Endothelial cell of umbilical vein (primary cell): ENCODE results near the gene ACTR3C. TPM values are rescaled to one million over a fixed set of nuclear protein-coding genes. Genes with fewer than 3 reads are reported as not detected.
"Not testable (repeated sequence)": the region's sequence is repeated elsewhere in the genome, so short reads cannot be mapped to it uniquely, and the experiment has no call there.

Experiments
- BruUV-seq: library from RNA; stranded (reverse); fragments of 400-500 nt; replicated peaks from 2 replicates; lab custom pipeline; 2021; lab: Mats Ljungman, UMichigan
- CTCF ChIA-PET: fragments of 300-600, 350-600 bp; sonication (Branson Sonifier 250); formaldehyde crosslinking; loops from one replicate; lab custom pipeline; 2021; ENCODE audit warnings: antibody characterized with exemption, inconsistent platforms; lab: Charles Lee
- POLR2A ChIA-PET: fragments of 300-600, 350-600 bp; sonication (Branson Sonifier 250); formaldehyde crosslinking; loops from one replicate; lab custom pipeline; 2021; ENCODE audit warnings: antibody characterized with exemption, inconsistent platforms; lab: Charles Lee
- DNase-seq: peaks from one replicate; pipeline ENCODE4 v3.0.0-alpha.2; 2011; ENCODE audit warnings: low read depth, low spot score
- FAIRE-seq: peaks from 2 replicates; lab custom pipeline; 2011; peaks lifted over from hg19 to GRCh38; lab: Jason Lieb, UNC
- H2AFZ ChIP-seq: 2 replicates; pipeline ENCODE4 v1.6.0; 2012; ENCODE audit warnings: low read depth, low read length, control low read depth, inconsistent platforms
- H3K27ac ChIP-seq: 2 replicates; pipeline ENCODE4 v1.5.1; 2011; ENCODE audit warnings: low read depth, mild to moderate bottlenecking, control low read depth, low read length, moderate library complexity; ENCODE audit not compliant: insufficient read depth
- H3K27me3 ChIP-seq, 2 experiments: 2 replicates each; pipeline versions ENCODE4 v1.6.0 to v1.6.1; 2011; ENCODE audit warnings: low read length in 2 of 2, mixed read lengths in 1 of 2; ENCODE audit not compliant: control insufficient read depth in 2 of 2, insufficient read depth in 2 of 2
- H3K36me3 ChIP-seq, 2 experiments: 2 replicates in 1 of 2; 3 replicates in 1 of 2; pipeline ENCODE4 v1.5.1; 2011; ENCODE audit warnings: low read length in 2 of 2, mild to moderate bottlenecking in 1 of 2, moderate library complexity in 1 of 2; ENCODE audit not compliant: control insufficient read depth in 2 of 2, insufficient read depth in 2 of 2; ENCODE audit errors: extremely low read depth in 1 of 2
- H3K4me1 ChIP-seq: 3 replicates; pipeline ENCODE4 v1.5.1; 2011; ENCODE audit warnings: mild to moderate bottlenecking, low read length; ENCODE audit not compliant: control insufficient read depth, insufficient read depth; ENCODE audit errors: extremely low read depth
- H3K4me2 ChIP-seq: 2 replicates; pipeline ENCODE4 v1.6.1; 2011; ENCODE audit warnings: low read length, control low read depth, mixed read lengths; ENCODE audit not compliant: insufficient read depth
- H3K4me3 ChIP-seq, 3 experiments: fragments of 200-600 bp in 1 of 3; sonication (generic), shearing (Covaris generic) in 1 of 3; replicated peaks in 1 of 3; 2 replicates each; pipeline ENCODE4 v1.5.1; 2011 to 2016; ENCODE audit warnings: control low read depth in 3 of 3, low read length in 3 of 3, mild to moderate bottlenecking in 2 of 3, inconsistent platforms in 1 of 3, low read depth in 1 of 3, moderate library complexity in 1 of 3; ENCODE audit not compliant: insufficient read depth in 1 of 3
- H3K79me2 ChIP-seq: 2 replicates; pipeline ENCODE4 v1.6.0; 2012; ENCODE audit warnings: low read length, inconsistent platforms; ENCODE audit not compliant: control insufficient read depth, insufficient read depth
- H3K9ac ChIP-seq: replicated peaks from 2 replicates; pipeline ENCODE3; 2011; ENCODE audit warnings: low read length, control low read depth; ENCODE audit not compliant: insufficient read depth; ENCODE audit errors: extremely low read depth
- H3K9me1 ChIP-seq: replicated peaks from 3 replicates; pipeline ENCODE4 v1.6.0; 2011; ENCODE audit warnings: mild to moderate bottlenecking, low read length; ENCODE audit not compliant: control insufficient read depth, insufficient read depth; ENCODE audit errors: extremely low read depth
- H3K9me3 ChIP-seq: replicated peaks from 2 replicates; pipeline ENCODE4 v1.5.1; 2012; ENCODE audit warnings: low read length, inconsistent platforms; ENCODE audit not compliant: control insufficient read depth, insufficient read depth
- H4K20me1 ChIP-seq: replicated peaks from 2 replicates; pipeline ENCODE3; 2011; ENCODE audit warnings: mild to moderate bottlenecking, low read length; ENCODE audit not compliant: control insufficient read depth, insufficient read depth; ENCODE audit errors: extremely low read depth
- dilution Hi-C: fragments of 300-500 bp; cut with MboI; formaldehyde crosslinking; loops from one replicate; pipeline ENCODE4 v1.15.0; 2019; ENCODE audit warnings: low sequenced_read_pairs; ENCODE audit not compliant: extremely low pct_ligation_motif_present
- intact Hi-C: fragments of 100-400 bp; cut with micrococcal nuclease; formaldehyde crosslinking; loops from one replicate; pipeline ENCODE4 v1.10.0; 2022
- polyA plus RNA-seq, 4 experiments: library from polyadenylated mRNA; depleted of rRNA in 3 of 4; stranded (reverse) in 3 of 4; unstranded in 1 of 4; fragments of >200 nt; gene quantifications; 2 replicates each; pipeline versions ENCODE4 v1.2.1 to v1.2.3, GENCODE V29; 2011 to 2012; ENCODE audit warnings: missing spikeins in 1 of 4
- total RNA-seq: library from RNA; stranded (reverse); gene quantifications from 2 replicates; pipeline ENCODE4 v1.2.3, GENCODE V29; 2021

The ACTR3C gene
- total and polyA plus RNA-seq, 2 donors (not counting 3 experiments of a cell fraction or from before 2014, with no cell fraction given): 0.33 TPM; not detected in 1

GRCh38 chr7:150247745-150248144, 75.6 kb downstream of the ACTR3C start:
- H3K79me2 ChIP-seq, H3K4me1 ChIP-seq, BruUV-seq, H3K36me3 ChIP-seq, H3K9me3 ChIP-seq, dilution Hi-C loops, H3K9me1 ChIP-seq, DNase-seq, POLR2A ChIA-PET, H3K4me2 ChIP-seq, H3K27ac ChIP-seq, FAIRE-seq, H3K4me3 ChIP-seq, H3K9ac ChIP-seq, H2AFZ ChIP-seq, CTCF ChIA-PET, intact Hi-C loops, H3K27me3 ChIP-seq, H4K20me1 ChIP-seq: not testable (repeated sequence)

GRCh38 chr7:150245208-150245607, 78.1 kb downstream of the ACTR3C start:
- POLR2A ChIA-PET, H3K27ac ChIP-seq, H3K4me1 ChIP-seq, H2AFZ ChIP-seq, intact Hi-C loops, H3K9me1 ChIP-seq, CTCF ChIA-PET, H3K4me3 ChIP-seq, DNase-seq, H3K27me3 ChIP-seq, BruUV-seq, H3K9me3 ChIP-seq, H3K4me2 ChIP-seq, H3K79me2 ChIP-seq, H3K36me3 ChIP-seq, FAIRE-seq, H3K9ac ChIP-seq, dilution Hi-C loops, H4K20me1 ChIP-seq: not testable (repeated sequence)

- H3K4me2 ChIP-seq, CTCF ChIA-PET, intact Hi-C loops, H2AFZ ChIP-seq, H3K4me1 ChIP-seq, H3K27me3 ChIP-seq, H4K20me1 ChIP-seq, H3K4me3 ChIP-seq, FAIRE-seq, H3K9ac ChIP-seq, BruUV-seq, DNase-seq, H3K9me1 ChIP-seq, H3K9me3 ChIP-seq, H3K79me2 ChIP-seq, POLR2A ChIA-PET, H3K27ac ChIP-seq, H3K36me3 ChIP-seq, dilution Hi-C loops: not testable (repeated sequence)
Measured at GRCh38 chr7:150242935-150243334, 80.4 kb downstream of the ACTR3C start.

GRCh38 chr7:150225444-150225843, 97.9 kb downstream of the ACTR3C start:
- H4K20me1 ChIP-seq, FAIRE-seq, BruUV-seq, H3K9ac ChIP-seq, H3K4me3 ChIP-seq, intact Hi-C loops, H3K9me1 ChIP-seq, H2AFZ ChIP-seq, H3K79me2 ChIP-seq, H3K27ac ChIP-seq, H3K27me3 ChIP-seq, H3K9me3 ChIP-seq, dilution Hi-C loops, H3K4me1 ChIP-seq, POLR2A ChIA-PET, DNase-seq, H3K4me2 ChIP-seq, H3K36me3 ChIP-seq, CTCF ChIA-PET: not testable (repeated sequence)
